ENCODE measurements around the gene TMEM26.
"Not testable (repeated sequence)": the region's sequence is repeated elsewhere in the genome, so short reads cannot be mapped to it uniquely, and the experiment has no call there.

The TMEM26 gene

DNA sequence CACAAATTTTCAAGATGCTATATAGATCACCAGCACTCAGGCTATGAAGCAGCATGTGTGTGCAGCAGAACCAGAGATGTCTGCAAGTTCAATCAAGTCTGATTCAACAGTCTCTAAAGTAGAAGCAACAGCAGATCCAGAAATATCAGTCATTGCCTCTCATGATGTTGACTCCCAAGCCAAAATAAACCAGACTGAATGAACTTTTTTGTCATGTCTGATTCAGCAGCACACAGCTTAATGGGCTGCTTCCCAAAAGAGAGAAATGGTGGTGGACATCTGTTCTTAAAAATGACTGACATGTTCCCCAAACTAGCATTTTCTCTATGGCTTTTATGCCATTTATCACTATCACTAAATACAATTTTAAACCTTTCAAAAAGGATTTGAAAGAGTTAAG lies 53.8 kb downstream of the TMEM26 start:
- DNase-seq (ENCODE audit: low read depth), result no peak

DNA sequence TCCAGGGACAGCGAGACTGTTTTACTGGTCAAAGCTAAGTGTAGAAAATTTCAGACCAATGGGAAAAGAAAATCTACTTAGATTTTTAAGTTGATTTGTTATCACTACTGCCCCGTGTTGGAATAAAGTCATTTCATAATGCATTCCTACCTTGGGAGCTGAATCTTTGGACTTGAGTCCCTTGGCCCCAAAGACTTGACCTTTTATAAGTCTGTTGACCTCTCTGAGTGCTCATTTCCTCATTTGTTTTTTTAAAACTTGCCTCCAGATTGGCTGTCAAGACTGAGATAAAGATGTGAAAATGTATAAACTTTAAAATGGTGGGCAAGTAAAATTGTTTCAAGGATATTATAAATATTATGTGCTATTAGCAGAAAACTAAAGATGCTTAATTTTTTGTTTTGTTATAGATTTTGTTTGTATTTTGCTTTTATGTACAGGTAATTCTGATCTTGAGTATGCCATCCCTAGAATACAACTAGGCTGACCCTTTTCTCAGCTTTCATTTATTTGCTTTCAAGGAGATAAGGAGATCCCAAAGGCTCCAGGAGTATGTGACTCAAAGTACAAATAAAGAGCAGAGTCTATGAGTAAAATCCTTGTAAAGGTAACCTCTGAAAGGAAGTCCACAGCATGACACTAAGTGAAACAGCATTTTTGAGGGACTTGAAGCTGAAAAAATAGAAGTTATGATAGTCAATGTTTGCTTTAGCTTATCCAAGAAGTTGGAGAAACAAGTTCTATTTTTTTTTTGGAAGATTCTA lies 54.6 kb downstream of the TMEM26 start:
- DNase-seq (ENCODE audit: low read depth), result no peak

DNA sequence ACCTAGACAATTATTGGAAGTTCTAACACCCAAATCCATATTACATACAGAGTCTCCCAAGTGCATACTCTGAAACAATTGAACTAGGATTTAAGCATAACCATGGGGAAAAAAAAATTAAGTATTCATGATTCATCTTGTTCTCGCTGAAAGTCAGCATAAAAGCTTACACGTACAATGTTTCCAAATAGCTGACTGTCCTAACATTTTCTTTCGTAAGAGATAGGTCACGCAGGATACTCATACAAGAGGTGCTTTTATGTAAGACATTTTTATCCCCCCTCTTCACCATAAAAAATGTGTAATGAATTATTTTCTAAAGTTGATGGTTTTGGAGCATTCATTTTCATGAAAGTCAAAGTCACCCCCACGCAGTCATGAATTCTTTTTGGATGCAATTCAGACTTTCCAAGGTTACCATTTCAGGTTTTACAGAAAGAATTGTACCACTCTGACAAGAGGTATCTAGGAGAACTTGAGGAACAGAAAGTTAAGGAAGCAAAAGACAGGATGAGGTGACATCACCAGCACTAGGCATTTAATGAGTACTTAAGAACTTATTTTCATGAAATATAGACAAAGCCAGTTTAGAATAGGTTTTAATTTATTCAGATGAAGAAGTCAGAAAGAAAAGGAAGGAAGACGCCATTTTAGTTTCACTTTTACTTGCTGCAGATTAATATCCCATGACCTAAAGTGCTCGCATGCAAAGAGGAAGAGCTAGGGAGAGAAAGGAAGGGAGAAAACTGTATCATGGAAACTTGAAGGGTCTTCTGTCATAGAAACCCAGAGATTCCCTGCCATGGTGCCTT lies 55.8 kb downstream of the TMEM26 start:
- DNase-seq (ENCODE audit: low read depth), result no peak

DNA sequence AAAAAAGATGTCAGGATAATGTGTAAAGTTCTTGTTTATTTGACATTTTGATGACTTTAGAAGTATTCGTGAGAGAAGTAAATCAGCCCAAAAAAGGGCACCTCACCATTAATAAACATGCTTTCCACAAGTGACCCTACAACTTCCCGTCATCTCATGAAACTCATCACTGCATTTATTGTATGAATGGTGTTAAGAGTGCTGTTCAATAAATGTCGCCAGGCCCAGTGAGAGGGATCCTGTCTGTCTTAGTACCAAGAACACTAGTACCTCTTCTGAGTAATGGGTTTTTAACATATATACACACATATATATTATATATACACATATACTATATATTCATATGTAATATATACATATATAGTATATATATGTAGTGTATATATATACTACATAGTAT lies 61.9 kb downstream of the TMEM26 start:
- no peak for DNase-seq (ENCODE audit: low read depth)

DNA sequence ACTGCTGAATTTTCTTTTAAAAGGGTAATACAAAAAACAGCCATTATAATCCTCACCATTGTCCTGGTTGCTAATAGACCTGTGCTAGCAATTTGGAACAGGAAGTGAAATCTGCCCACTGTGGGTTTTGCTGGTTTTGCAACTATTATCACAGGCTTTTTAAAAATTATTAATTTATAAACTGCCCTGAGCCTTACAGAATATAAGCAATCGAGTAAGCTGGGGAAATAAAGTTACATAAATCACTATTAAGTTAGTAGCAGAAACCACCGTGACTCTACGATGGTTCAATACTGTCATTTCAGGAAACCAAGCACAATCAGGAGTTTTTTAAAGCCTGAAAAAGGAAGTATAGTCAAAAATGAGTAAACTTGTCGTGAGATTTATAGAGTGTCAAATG lies 62.3 kb downstream of the TMEM26 start:
- no peak for DNase-seq (ENCODE audit: low read depth)

DNA sequence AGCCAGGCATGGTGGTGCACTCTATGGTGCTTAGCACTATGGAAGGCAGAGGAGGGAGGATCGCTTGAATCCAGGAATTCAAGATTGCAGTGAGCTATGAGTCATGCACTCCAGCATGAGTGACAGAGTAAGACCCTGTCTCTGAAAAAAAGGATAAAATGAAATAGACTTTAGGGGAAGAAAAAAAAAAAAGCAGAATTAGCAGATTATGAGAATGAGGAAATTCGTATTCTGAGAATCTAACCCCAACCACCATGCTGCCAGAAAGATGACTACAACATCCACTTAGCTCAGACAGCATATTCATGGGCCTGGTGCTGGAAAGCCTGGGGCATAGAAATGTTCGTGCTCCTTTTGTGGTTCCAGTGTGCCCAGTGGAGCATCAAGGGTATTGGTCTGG lies 63.3 kb downstream of the TMEM26 start:
- no peak for DNase-seq (ENCODE audit: low read depth)

DNA sequence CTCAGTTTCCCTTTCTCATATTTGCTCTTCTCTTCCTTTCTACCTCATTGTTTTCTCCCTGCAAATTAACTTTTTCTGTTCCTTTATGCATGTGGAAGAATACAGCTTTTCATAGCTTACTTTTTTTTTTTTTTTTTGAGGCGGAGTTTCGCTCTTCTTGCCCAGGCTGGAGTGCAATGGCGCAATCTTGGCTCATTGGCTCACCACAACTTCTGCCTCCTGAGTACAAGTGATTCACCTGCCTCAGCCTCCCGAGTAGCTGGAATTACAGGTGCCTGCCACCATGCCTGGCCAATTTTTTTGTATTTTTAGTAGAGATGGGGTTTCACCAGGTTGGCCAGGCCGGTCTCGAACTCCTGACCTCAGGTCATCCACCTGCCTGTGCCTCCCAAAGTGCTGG lies 64.2 kb downstream of the TMEM26 start:
- not testable (repeated sequence) for DNase-seq (ENCODE audit: low read depth)

DNA sequence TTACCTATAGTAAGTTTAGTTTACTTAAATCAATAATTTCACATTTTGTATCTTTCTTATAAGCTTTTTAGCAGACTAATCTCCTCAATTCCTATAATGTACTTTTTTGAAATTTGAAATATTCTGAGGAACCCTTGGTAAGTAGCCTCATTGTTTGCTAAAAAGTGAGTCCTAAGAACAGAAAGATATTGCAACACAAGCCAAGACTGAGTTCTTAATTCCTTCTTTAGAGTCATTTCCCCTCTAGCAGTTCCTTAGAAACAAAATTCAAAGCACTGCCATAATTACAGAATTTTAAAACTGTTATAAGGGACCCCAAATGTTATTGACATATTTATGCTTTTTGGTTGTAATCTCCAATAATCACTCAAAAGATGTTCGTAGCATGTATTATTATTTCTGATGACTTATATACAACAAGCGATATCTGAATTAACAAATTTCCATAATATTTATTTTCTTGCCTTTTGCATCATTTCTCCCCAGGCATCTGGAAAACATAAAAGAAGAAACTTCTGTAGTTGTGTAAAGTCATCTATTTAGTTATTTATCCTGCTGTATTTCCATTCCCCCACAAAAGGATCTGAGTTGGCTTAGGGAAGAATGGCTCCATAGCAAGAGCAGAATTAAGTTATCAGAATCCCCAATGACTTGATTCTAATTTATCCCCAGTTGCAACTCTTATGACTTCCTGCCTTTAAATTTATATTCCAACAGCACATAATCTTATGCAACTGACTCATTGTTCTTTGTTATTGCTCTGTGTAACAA lies 67.8 kb downstream of the TMEM26 start:
- DNase-seq (ENCODE audit: low read depth), result no peak

DNA sequence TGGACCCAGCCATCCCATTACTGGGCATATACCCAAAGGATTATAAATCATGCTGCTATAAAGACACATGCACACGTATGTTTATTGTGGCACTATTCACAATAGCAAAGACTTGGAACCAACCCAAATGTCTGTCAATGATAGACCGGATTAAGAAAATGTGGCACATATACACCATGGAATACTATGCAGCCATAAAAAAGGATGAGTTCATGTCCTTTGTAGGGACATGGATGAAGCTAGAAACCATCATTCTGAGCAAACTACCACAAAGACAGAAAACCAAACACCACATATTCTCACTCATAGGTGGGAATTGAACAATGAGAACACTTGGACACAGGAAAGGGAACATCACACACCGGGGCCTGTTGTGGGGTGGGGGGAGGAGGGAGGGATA lies 72.0 kb downstream of the TMEM26 start:
- DNase-seq (ENCODE audit: low read depth), result not testable (repeated sequence)

DNA sequence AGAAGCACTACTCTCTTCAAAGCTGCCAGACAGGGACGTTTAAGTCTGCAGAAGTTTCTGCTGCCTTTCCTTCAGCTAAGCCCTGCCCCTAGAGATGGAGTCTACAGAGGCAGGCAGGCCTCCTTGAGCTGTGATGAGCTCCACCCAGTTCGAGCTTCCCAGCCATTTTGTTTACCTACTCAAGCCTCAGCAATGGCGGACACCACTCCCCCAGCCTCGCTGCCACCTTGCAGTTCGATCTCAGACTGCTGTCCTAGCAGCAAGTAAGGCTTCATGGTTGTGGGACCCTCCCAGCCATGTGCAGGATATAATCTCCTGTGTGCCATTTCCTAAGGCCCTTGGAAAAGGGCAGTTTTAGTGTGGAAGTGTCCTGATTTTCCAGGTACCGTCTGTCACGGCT lies 74.3 kb downstream of the TMEM26 start:
- DNase-seq (ENCODE audit: low read depth), result no peak

DNA sequence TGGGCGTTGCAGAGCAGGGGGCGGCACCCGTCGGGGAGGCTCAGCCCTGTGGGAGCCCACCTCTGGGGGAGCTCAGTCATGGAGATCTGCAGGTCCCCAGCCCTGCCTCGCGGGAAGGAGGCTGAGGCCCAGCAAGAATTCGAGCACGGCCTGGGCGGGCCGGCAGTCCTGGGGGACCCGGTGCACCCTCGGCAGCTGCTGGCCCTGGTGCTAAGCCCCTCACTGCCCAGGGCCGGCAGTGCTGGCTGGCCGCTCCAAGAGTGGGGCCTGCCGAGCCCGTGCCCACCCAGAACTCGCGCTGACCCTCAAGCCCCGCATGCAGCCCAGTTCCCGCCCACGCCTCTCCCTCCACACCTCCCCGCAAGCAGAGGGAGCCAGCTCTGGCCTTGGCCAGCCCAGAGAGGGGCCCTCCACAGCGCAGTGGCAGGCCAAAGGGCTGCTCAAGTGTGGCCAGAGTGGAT lies 76.2 kb downstream of the TMEM26 start:
- no peak for DNase-seq (ENCODE audit: low read depth)

DNA sequence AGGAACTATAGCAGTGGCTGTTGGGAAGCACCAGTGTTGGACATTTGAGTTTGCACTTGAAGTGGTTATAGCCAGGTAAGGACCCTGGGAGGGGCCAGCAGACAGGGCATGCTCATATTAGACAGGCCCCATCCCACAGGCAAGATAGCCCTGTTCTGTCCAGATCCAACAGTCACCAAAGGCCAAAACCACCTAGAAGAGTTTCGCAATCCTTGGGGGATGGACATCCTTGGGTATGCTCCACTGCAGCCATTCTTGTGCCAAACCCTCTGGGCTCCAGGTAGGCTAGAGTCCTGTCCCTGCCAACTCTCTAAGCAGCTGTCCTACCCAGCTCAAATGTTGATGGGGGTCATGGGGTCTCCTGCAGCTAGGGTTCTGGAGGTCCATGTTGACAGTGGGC lies 76.8 kb downstream of the TMEM26 start:
- no peak for DNase-seq (ENCODE audit: low read depth)

DNA sequence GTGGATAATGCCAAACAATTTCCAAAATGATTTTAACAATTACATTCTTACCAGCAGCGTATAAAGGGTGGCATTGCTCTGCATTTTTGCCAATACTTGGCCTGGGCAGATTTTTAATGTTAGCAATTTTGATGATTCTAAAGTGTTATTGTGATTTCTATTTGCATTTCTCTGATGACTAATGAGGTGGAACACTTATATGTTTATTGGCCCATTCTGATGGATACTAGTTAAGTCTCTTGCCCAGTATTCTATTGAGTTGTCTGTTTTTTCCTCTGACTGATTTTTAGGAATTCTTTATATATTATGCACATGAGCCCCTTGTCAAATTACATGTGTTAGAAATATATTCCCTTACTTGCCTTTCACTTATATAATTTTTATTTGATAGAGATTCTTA lies 86.8 kb downstream of the TMEM26 start:
- no peak for DNase-seq (ENCODE audit: low read depth)

DNA sequence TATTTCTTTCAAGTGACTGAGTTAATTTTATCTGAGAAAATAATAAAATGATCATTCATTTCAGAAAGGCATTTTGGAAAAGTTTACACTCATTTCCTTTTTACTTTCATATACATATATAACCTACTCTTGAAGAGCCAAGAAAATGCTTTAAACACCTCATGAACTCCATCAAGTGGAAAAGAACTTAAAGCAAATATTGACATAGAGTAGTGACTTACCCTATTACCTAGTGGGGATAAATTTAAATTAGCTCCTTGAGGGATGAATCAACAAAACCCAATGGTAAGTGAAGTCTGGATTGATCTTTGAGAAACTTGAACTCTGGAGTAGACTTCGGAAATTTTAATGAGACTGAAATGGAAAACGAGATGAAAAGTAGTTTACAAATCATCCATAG lies 88.6 kb downstream of the TMEM26 start:
- no peak for DNase-seq (ENCODE audit: low read depth)

DNA sequence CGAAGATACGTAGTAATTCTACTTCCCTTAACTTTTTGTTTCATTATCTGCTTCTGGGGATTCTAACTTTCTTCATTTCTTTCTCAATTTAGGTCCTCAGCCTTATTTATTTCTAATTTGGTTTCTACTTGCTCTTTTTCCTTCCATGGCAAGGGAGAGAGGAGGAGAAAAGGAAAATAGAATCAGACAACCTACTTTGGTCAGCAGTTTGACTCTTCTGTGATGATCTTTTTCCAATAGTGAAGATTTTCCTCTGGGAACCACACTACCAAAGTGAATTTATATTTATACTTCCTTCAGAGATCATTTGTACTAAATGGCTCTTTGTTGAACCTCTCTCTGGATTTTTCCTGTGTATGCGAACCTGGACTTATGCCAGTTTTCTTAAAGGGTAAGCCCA lies 90.2 kb downstream of the TMEM26 start:
- no peak for DNase-seq (ENCODE audit: low read depth)

DNA sequence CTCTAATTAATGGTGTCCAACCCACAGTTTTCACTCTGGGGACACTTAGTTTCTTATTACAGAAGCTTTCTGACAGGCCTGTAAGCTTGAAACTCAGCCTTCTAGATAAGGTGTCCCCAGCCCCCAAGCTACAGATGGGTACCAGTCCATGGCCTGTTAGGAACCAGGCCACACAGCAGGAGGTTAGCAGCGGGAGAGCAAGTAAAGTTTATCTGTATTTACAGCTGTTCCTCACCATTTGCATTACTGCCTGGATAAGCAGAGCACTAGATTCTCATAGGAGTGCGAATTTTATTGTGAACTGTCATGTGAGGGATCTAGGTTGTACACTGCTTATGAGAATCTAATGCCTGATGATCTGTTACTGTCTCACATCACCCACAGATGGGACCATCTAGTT lies 93.7 kb downstream of the TMEM26 start:
- no peak for DNase-seq (ENCODE audit: low read depth)

DNA sequence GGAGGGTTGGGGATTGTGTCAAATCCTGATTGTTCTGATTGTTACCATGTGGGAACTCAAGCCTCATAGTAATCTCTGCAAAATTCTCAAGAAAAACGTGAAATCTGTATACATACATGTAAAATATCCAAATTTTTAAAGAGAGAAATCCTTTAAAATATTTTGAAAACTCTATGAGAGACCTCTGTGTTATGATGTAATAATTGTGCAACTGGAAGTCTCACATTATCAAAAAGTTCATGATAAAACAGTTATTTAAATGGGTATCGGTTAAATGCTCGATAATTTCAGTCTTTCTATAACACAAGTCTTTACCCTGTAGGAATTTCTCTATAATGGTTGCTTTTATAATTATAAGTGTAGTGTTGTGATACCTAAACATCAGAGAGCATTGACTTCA lies 95.5 kb downstream of the TMEM26 start:
- DNase-seq (ENCODE audit: low read depth), result no peak

Data from stimulated activated CD8-positive, alpha-beta memory T cell treated with anti-CD3 and anti-CD28 coated beads, Interleukin-4, amount 100 ng/mL, for 24 hours (primary cell).